Measurements from ENCODE around the gene RORC.

Gene RORC

GRCh38 chr1:151825751-151826660, 5.6 kb downstream of the RORC start:
- peaks cover 48% of the 10 kb centered on the region for H3K4me1 ChIP-seq (ENCODE audit: control insufficient read depth, insufficient read depth, low read length)
- no peaks in the 10 kb centered on the region for H3K36me3 ChIP-seq (ENCODE audit: control insufficient read depth, insufficient read depth, low read length)
- no peak overlapping the region for H3K27ac ChIP-seq (ENCODE audit: low read depth, low read length)
- H3K9me3 ChIP-seq (ENCODE audit: control insufficient read depth, insufficient read depth, low read depth, low read length): no peaks in the 10 kb centered on the region
- H3K27me3 ChIP-seq (ENCODE audit: control insufficient read depth, insufficient read depth, low read length): no peaks in the 10 kb centered on the region
- H3K4me3 ChIP-seq (ENCODE audit: low read depth, low read length): no peak overlapping the region
- H3K9ac ChIP-seq (ENCODE audit: low read length): no peak overlapping the region

GRCh38 chr1:151825204-151825603, 6.4 kb downstream of the RORC start:
- H3K9ac ChIP-seq (ENCODE audit: low read length): no peak overlapping the region
- H3K27ac ChIP-seq (ENCODE audit: low read depth, low read length): no peak overlapping the region
- H3K4me3 ChIP-seq (ENCODE audit: low read depth, low read length): no peak overlapping the region
- no peaks in the 10 kb centered on the region for H3K27me3 ChIP-seq (ENCODE audit: control insufficient read depth, insufficient read depth, low read length)
- no peaks in the 10 kb centered on the region for H3K9me3 ChIP-seq (ENCODE audit: control insufficient read depth, insufficient read depth, low read depth, low read length)
- H3K36me3 ChIP-seq (ENCODE audit: control insufficient read depth, insufficient read depth, low read length): no peaks in the 10 kb centered on the region
- H3K4me1 ChIP-seq (ENCODE audit: control insufficient read depth, insufficient read depth, low read length): peaks cover 40% of the 10 kb centered on the region

- H3K9me3 ChIP-seq (ENCODE audit: control insufficient read depth, insufficient read depth, low read depth, low read length): no peaks in the 10 kb centered on the region
- H3K4me1 ChIP-seq (ENCODE audit: control insufficient read depth, insufficient read depth, low read length): peaks cover 23% of the 10 kb centered on the region
- H3K4me3 ChIP-seq (ENCODE audit: low read depth, low read length): no peak overlapping the region
- no peaks in the 10 kb centered on the region for H3K27me3 ChIP-seq (ENCODE audit: control insufficient read depth, insufficient read depth, low read length)
- no peak overlapping the region for H3K27ac ChIP-seq (ENCODE audit: low read depth, low read length)
- H3K36me3 ChIP-seq (ENCODE audit: control insufficient read depth, insufficient read depth, low read length): no peaks in the 10 kb centered on the region
- H3K9ac ChIP-seq (ENCODE audit: low read length): no peak overlapping the region
These were observed 8.4 kb downstream of the RORC start for GRCh38 chr1:151823175-151823574.

- no peaks in the 10 kb centered on the region for H3K9me3 ChIP-seq (ENCODE audit: control insufficient read depth, insufficient read depth, low read depth, low read length)
- H3K27ac ChIP-seq (ENCODE audit: low read depth, low read length): no peak overlapping the region
- H3K4me3 ChIP-seq (ENCODE audit: low read depth, low read length): no peak overlapping the region
- H3K36me3 ChIP-seq (ENCODE audit: control insufficient read depth, insufficient read depth, low read length): no peaks in the 10 kb centered on the region
- peaks cover 20% of the 10 kb centered on the region for H3K4me1 ChIP-seq (ENCODE audit: control insufficient read depth, insufficient read depth, low read length)
- H3K27me3 ChIP-seq (ENCODE audit: control insufficient read depth, insufficient read depth, low read length): no peaks in the 10 kb centered on the region
- no peak overlapping the region for H3K9ac ChIP-seq (ENCODE audit: low read length)
These were observed 9.2 kb downstream of the RORC start for GRCh38 chr1:151822404-151822803.

GRCh38 chr1:151820940-151821339, 10.7 kb downstream of the RORC start:
- H3K4me3 ChIP-seq (ENCODE audit: low read depth, low read length): no peak overlapping the region
- no peaks in the 10 kb centered on the region for H3K36me3 ChIP-seq (ENCODE audit: control insufficient read depth, insufficient read depth, low read length)
- peaks cover 14% of the 10 kb centered on the region for H3K4me1 ChIP-seq (ENCODE audit: control insufficient read depth, insufficient read depth, low read length)
- no peaks in the 10 kb centered on the region for H3K27me3 ChIP-seq (ENCODE audit: control insufficient read depth, insufficient read depth, low read length)
- no peaks in the 10 kb centered on the region for H3K9me3 ChIP-seq (ENCODE audit: control insufficient read depth, insufficient read depth, low read depth, low read length)
- no peak overlapping the region for H3K9ac ChIP-seq (ENCODE audit: low read length)
- no peak overlapping the region for H3K27ac ChIP-seq (ENCODE audit: low read depth, low read length)

GRCh38 chr1:151819976-151820623, 11.5 kb downstream of the RORC start:
- Histone ChIP-seq H3K4me1 (ENCODE audit: control insufficient read depth, insufficient read depth, low read length) (peaks cover 10% of the 10 kb centered on the region), H3K27ac (ENCODE audit: low read depth, low read length) (no peak overlapping the region), H3K36me3 (ENCODE audit: control insufficient read depth, insufficient read depth, low read length) (no peaks in the 10 kb centered on the region), H3K9me3 (ENCODE audit: control insufficient read depth, insufficient read depth, low read depth, low read length) (no peaks in the 10 kb centered on the region), H3K27me3 (ENCODE audit: control insufficient read depth, insufficient read depth, low read length) (no peaks in the 10 kb centered on the region), H3K9ac (ENCODE audit: low read length) (no peak overlapping the region), H3K4me3 (ENCODE audit: low read depth, low read length) (no peak overlapping the region)

GRCh38 chr1:151819227-151819835, 12.3 kb downstream of the RORC start:
- Histone ChIP-seq H3K4me3 (ENCODE audit: low read depth, low read length) (no peak overlapping the region), H3K27ac (ENCODE audit: low read depth, low read length) (no peak overlapping the region), H3K9me3 (ENCODE audit: control insufficient read depth, insufficient read depth, low read depth, low read length) (no peaks in the 10 kb centered on the region), H3K9ac (ENCODE audit: low read length) (no peak overlapping the region), H3K27me3 (ENCODE audit: control insufficient read depth, insufficient read depth, low read length) (no peaks in the 10 kb centered on the region), H3K4me1 (ENCODE audit: control insufficient read depth, insufficient read depth, low read length) (peaks cover 10% of the 10 kb centered on the region), H3K36me3 (ENCODE audit: control insufficient read depth, insufficient read depth, low read length) (no peaks in the 10 kb centered on the region)

GRCh38 chr1:151817353-151817730, 14.3 kb downstream of the RORC start:
- Histone ChIP-seq H3K4me3 (ENCODE audit: low read depth, low read length) (no peak overlapping the region), H3K27me3 (ENCODE audit: control insufficient read depth, insufficient read depth, low read length) (no peaks in the 10 kb centered on the region), H3K36me3 (ENCODE audit: control insufficient read depth, insufficient read depth, low read length) (no peaks in the 10 kb centered on the region), H3K27ac (ENCODE audit: low read depth, low read length) (no peak overlapping the region), H3K9ac (ENCODE audit: low read length) (no peak overlapping the region), H3K9me3 (ENCODE audit: control insufficient read depth, insufficient read depth, low read depth, low read length) (no peaks in the 10 kb centered on the region), H3K4me1 (ENCODE audit: control insufficient read depth, insufficient read depth, low read length) (no peaks in the 10 kb centered on the region)

GRCh38 chr1:151816548-151817352, 14.9 kb downstream of the RORC start:
- Histone ChIP-seq H3K4me3 (ENCODE audit: low read depth, low read length) (no peak overlapping the region), H3K4me1 (ENCODE audit: control insufficient read depth, insufficient read depth, low read length) (no peaks in the 10 kb centered on the region), H3K27ac (ENCODE audit: low read depth, low read length) (no peak overlapping the region), H3K9ac (ENCODE audit: low read length) (no peak overlapping the region), H3K27me3 (ENCODE audit: control insufficient read depth, insufficient read depth, low read length) (no peaks in the 10 kb centered on the region), H3K36me3 (ENCODE audit: control insufficient read depth, insufficient read depth, low read length) (no peaks in the 10 kb centered on the region), H3K9me3 (ENCODE audit: control insufficient read depth, insufficient read depth, low read depth, low read length) (no peaks in the 10 kb centered on the region)

- no peaks in the 10 kb centered on the region for H3K36me3 ChIP-seq (ENCODE audit: control insufficient read depth, insufficient read depth, low read length)
- no peak overlapping the region for H3K9ac ChIP-seq (ENCODE audit: low read length)
- H3K27ac ChIP-seq (ENCODE audit: low read depth, low read length): no peak overlapping the region
- H3K27me3 ChIP-seq (ENCODE audit: control insufficient read depth, insufficient read depth, low read length): no peaks in the 10 kb centered on the region
- no peaks in the 10 kb centered on the region for H3K4me1 ChIP-seq (ENCODE audit: control insufficient read depth, insufficient read depth, low read length)
- H3K9me3 ChIP-seq (ENCODE audit: control insufficient read depth, insufficient read depth, low read depth, low read length): no peaks in the 10 kb centered on the region
- no peak overlapping the region for H3K4me3 ChIP-seq (ENCODE audit: low read depth, low read length)
These were observed 15.8 kb downstream of the RORC start for GRCh38 chr1:151815716-151816327.

All from HUES6 (cell line).